GM18520 (cell line): ENCODE measurements around the gene CBX5.
"Not testable (repeated sequence)": the region's sequence is repeated elsewhere in the genome, so short reads cannot be mapped to it uniquely, and the experiment has no call there.

Experiments
- ATAC-seq: cut with Tn5 transposase; IDR thresholded peaks from one replicate; pipeline ENCODE4 v1.9.1; 2021; ENCODE audit not compliant: unreplicated experiment

Gene CBX5

DNA sequence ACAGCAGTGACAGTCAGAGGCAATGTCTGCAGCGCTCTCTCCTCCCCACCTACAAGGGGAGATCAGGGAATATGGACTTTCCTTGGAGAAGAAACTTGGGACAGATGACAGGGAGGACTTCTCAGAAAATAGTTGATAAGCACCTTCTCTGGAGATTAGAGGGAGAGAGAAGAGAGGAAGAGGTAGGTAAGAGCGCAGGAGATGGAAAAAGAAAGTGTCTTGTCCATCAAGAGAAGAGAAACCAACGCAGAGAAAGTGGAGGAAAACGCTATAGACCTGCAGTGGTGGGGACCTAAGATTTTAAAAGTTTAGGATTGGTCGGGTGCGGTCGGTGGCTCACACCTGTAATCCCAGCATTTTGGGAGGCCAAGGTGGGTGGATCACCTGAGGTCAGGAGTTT lies 75.6 kb downstream of the CBX5 start:
- ATAC-seq, result no peak

DNA sequence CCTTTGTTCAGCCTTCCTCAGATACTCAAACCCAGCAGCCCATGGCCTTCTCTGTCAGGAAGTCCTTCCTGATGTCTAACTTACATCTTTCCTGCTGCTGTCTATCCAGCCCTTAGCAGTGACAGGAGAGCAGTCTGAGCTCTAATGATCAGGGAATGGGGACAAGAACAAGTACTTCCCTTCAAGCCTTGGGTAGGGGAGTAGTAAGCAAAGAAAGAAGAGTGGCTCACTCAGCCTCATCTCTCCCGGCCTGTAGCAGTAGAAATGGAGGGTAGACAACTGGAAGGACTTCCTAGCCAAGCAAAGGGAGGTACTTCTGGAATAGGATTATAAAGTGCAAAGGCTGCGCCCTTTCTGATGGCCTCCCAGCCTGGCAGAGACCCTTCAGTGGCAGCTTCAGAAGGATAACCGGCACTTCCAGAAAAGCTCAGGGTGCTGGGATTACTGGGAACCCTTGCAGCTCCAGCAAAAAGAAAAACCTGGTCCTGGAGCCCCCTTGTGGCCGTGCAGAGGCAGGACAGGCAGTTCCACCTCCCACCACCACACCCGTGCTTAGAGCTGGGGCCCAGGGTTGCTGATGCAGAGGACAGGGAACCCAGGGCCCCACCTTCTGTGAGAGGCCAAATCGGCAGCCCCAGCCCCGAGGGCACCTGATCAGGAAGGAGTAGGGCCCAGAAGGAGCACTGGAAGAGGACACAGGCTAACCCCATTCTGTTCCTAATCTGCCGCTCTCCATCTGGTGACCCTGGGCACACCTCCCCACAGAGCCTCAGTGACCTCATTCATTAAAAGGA lies 78.7 kb downstream of the CBX5 start:
- ATAC-seq, result no peak

DNA sequence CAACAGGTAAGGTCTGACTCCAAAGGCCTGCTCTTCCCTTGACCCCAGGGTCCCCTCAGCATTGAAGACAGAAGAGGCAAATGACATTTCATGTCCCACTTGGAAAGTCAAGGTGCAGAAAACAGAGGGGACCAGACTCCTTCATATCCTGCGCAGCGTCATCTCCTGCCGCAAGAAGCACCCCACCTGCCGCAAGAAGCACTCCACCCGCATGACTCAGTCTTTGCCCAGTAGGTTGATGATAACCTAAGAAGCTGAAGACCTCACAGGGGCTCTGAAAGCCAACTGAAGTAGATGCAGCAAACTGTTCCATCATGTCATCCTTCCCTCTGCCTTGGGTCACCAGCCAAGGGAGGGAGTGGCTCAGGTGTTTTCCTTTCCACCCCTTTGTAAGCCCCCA lies 79.5 kb downstream of the CBX5 start:
- no peak for ATAC-seq

DNA sequence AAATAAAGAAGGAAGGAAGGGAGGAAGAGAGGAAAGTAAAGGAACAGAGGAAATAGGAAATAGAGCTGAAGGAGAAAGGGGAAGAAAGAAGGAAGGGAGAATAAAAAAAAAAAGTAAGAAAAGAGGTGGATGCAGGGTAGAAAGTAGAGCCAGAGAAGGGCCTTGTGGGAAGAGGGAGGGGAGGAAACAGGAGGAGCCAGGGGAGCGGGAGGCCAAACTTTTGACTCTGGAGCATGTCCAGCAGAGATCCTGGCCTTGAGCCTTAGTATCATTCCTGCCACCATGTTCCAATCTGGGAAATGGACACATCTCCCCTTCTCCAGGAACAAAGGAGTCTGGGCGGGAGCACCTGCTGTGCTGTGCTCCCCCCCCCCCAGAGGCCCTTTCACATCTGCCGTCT lies 80.0 kb downstream of the CBX5 start:
- ATAC-seq, result no peak

DNA sequence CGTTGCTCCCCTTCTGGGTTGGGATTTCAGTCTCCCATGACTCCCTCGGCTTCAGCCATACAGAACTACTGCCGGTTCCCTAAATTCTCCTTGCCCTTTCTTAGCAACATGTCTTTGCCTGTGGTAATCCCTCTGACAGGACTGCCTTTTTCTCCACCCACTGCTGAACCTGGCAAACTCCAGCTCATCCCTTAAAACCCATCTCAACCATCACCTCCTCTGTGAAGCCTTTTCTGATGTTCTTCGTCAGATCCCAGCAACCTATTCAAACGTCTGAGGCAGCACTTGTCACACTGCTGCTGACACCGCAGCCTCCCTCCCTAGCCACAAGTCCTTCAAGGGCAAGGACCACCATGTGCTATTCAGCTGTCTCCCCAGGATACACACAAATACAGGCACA lies 80.9 kb downstream of the CBX5 start:
- ATAC-seq, result no peak

DNA sequence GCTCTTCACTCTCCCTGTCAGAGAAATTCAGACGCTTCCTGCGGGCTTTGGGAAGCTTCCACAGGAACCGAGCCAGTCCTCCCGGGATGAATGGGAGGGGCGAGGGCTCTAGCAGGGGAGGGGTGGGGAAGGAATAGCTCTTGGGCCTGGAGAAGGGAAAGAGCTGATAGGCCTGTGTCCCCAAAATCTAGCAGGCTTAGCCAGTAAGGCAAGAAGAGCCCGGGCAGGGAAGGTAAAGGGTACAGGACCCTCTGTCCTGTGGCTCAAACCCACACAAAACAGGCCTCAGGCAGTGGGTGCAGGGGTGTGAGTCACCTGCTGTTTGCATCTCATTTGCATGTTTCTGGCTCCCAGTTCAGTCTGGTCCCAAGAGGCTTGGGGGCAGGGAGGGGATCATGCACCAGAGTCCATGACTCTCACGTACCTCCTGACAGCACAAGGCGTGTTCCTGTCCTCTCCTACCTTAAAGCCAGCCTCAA lies 82.5 kb downstream of the CBX5 start:
- no peak for ATAC-seq

DNA sequence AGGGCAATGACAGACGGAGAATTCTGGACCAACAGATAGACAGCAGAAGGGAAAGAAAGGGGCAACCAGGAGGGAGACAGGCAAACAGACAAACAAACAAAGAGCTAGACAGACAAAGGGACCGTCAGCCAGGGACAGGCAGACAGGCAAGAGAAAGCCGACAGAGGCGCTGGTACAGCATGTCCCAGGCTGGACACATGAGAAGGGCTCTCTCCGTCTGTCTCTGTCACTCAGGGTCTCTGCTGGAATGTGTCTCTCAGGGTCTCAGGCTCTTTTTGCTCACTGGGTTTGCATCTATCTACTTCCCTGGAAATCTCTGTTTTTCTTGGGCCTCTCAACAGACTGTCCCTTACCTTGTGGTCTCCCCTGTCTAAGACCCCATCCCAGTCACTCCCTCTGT lies 82.9 kb downstream of the CBX5 start:
- ATAC-seq, result no peak

DNA sequence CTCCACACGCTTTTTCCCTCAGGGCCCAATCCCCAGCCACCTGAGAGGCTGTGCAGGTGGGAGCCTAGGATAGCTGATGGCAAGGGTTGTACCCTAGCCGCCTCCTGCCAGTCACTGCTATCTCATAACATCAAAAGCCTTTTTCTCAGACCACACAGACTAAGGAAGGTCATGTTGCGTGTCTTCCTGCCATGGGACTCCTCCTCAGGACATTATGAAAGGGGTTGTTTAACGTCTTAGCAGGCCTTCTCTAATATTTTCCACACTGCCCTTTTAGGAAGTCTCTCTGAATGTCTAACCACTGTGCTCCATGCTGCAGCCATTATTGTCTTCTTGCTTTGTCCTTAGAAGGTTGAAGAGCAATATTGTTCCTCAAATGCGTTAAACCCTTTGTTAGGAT lies 83.5 kb downstream of the CBX5 start:
- no peak for ATAC-seq

DNA sequence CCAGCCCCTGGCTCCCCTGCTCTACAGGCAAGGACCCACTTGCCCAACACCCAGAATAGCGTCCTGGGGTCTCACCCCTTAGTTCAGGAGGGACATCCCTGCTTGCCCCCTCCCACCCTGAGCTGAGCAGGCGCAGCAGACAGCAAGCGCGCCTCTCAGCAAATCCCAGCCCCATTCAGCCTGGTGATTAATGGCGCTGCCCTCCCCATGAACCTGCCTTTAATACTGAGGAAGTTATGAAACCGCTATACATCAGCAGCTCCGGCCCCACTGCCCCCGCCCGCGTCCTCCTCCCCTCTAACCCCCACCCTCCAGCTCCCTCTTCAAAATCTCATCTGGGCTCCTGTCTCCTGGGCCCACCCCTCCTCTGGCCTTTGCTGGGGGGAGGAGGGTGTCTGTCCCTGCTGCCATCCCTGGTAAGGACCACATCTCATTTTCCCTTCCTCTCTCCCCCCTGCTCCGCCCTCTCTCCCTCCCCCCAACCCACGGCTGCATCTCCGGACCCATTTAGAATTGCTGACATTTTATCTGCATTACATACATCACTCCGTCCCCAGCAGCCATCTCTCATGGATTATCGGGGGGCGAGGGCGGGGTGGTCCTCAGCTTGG lies 84.1 kb downstream of the CBX5 start:
- no peak for ATAC-seq

DNA sequence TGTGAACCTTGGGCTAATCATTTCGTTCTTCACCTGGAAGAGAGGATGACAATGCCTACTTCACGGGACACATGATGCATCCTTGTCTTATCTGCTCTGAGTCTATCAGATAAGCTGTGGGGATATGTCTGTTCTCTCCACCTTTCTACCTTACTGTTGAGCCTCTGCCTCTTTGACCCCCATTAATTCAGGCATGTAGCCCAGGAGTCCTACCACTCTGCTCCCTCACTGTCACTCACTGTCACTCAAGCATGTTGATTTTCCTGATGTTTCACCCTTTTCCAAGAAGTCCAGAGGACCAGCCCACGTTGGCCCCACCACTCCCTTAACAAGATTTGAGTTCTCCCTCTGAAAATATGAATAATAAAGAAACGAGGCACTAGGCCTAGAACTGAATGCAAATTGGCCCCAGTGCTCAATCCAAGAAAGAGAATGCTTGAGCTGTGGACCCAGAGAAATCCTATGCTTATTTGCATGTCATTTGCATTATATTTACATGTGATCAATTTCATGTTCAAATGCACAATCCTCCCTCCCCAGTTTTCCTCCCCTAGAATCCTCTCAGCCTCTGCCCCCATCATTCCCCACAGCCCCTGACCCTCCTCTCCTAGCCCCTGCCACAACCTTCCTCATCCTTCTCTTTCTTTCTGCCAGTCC lies 84.7 kb downstream of the CBX5 start:
- no peak for ATAC-seq

DNA sequence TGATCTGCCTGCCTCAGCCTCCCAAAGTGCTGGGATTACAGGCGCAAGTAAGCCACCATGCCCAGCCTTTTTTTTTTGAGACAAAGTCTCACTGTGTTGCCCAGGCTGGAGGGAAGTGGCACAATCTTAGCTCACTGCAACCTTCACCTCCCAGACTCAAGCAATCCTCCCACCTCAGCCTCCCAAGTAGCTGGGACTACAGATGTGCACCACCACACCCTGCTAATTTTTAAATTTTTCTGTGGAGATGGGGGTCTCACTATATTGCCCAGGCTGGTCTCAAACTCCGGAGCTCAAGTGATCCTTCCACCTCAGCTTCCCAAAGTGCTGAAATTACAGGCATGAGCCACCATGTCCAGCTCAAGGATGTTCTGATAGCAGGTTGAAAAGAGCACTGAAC lies 85.3 kb downstream of the CBX5 start:
- not testable (repeated sequence) for ATAC-seq

DNA sequence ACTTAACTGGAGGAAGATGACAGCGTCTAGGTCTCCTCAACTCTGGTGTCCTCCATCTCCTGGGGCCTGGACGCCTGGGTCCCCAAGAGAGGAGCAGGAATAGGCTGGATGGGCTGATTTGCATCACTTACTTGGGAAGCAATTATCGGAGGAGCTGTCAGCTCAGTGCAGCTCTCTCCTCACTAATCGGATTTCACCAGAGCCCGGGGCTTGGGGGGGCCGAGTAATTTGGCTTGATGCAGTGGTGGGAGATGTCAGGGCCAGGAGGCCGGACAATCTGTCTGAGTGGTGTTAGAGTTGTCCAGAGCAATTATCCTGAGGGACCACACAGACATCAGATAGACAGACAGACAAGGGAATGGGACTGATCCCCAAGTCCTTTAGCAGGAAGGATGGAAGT lies 86.5 kb downstream of the CBX5 start:
- ATAC-seq, result no peak

DNA sequence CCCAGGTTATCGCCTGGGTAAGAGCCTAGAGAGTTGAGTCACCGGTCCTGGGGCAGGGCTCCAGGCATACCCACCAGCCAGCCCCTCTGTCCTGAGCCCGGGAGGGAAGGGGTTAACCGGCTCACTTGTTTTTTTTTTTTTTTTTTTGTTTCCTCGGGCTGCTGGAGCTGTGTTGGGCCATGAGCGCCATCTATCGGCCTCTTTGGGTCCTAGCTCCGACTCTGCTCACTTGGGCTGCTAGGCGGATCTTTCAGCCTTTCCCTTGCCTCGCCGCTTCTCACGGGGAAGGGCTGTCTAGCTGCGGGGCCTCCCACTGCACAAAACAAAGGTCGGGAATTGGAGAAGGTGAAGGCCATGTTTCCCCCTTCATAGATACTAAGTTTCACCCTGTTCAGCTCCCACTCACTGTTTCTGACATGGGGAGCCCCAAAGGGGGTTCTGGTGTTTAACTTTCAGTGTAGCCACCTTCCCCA lies 88.3 kb downstream of the CBX5 start:
- no peak for ATAC-seq

DNA sequence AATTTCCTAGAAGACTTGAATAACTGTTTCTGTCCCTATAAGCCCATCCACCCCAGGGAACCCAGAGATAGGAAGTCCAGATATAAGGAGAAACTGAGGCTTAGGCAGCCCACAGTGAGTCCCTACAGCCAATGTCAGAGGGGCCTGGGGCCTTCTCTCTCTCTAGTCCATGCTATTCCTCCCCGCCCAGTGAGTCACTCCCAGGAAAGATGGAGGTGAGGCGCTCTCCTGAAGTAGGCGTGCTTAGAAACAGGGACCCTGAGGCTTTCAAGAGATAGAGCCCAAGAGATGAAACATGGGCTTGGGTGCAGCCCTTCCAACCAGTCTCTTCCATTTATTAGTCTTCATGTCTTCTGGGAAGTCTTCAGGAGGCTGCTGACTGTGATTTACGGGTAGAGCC lies 88.8 kb downstream of the CBX5 start:
- ATAC-seq, result no peak

DNA sequence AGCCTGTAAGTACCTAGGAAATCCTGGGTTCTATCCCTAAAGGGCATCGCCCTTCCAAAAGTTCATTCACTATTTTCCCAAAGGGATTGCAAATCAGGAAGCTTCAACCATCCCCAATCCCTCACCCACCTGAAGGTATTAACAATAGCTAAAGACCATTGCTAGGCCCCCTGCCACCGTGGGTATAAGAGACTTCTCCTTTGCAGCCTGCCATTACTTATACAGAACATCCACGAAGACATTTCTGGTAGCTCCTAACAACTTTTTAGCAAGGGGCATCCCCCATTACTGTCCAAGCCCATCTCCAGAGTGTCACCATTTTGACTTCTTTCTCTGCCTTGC lies 90.8 kb downstream of the CBX5 start:
- ATAC-seq, result no peak

DNA sequence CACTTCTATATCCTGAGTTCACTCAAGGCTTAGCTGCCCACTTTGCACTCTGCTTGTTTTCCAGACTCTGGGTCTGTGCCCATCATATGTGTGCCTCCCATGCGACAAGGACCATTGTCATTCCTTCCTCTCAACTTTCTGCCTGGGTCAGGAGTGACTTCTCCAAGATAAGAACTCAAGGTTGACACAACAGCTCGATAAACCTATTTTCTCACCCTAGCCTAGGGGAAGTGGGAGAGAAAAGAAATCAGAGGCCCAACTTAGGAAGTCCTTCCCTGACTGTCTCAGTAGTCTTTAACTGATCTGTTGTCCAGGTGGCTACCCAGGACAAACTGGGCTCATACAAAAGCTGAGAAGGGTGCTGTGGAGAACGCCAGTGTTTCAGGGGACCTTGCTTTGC lies 92.8 kb downstream of the CBX5 start:
- no peak for ATAC-seq

DNA sequence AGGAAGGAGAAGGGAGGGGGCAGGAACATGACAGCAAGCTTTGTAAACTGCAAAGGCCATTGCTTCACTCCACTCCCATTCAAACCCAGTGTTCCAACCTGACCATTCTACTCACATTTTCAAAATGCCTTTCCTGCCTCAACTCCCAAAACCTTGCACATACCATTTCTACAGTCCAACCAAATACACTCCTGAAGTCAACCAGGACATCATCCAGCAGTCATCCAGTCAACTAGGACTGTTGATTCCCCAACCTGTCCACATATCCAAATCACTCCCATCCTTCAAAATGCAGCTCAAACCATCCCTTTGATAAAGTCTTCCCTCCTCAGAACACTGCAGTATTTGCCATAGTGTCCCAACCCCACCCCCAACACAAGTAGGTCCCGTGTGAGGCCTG lies 94.0 kb downstream of the CBX5 start:
- no peak for ATAC-seq

DNA sequence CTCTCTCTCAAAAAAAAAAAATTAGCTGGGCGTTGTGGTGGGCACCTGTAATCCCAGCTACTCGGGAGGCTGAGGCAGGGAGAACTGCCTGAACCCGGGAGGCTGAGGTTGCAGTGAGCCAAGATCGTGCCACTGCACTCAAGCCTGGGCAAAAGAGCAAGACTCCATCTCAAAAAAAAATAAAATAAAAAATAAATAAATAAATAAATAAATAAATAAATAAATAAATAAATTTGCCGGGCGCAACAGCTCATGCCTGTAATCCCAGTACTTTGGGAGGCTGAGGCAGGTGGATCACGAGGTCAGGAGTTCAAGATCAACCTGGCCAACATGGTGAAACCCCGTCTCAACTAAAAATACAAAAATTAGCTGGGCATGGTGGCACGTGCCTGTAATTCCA lies 94.6 kb downstream of the CBX5 start:
- not testable (repeated sequence) for ATAC-seq

DNA sequence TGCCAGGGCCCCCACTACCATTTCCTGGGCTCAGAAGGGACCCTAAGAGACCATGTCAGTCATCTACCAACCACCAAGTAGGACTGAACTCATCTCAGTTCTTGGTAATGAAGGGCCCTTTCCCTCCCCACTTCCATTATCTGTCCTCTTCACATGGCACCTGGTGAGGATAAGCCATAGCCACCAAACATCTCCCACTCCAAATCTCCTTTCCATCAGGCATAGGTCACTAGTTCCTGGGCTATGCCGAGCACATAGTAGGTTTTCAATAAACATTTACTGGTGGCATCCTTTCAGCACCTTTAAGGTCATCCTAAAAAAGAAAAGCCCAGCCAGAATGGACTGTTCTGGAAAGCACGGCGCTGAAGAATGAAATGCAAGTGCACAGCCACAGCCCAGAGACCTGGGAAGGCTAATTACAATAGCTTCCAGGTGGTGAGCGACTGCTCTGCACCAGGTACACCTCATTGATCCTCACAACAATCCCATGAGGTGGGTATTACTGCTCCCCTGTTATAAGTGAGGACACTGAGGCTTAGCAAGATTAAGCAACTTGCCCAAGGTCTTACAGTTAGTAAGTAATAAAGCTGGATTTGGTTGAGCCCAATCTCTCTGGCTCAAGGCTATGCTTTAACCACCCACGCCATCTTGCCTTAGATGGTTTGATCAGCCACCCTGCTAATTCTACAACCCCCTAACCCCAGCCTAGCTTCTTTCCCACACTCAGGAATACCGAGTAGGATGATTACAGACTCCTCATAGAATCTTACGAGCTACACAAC lies 95.7 kb downstream of the CBX5 start:
- no peak for ATAC-seq

DNA sequence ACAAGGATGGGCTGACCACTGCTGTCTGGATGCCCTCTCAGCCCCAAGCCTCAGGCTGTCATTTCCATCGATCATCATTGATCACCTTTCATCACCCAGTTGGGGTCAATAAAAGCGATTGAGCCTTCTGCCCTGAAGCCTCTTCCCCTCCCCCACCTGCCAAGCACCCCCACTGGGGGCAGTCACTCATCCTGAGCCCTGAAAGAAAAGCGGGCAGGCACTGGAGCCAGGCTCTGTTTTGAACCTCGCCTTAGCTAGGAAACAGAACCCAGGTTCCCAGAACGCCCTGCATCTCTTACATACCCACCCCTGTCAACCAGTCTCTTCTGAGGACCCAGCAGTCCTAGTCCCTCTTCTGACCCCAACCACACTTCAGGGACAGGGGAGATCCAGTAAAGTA lies 96.9 kb downstream of the CBX5 start:
- no peak for ATAC-seq

DNA sequence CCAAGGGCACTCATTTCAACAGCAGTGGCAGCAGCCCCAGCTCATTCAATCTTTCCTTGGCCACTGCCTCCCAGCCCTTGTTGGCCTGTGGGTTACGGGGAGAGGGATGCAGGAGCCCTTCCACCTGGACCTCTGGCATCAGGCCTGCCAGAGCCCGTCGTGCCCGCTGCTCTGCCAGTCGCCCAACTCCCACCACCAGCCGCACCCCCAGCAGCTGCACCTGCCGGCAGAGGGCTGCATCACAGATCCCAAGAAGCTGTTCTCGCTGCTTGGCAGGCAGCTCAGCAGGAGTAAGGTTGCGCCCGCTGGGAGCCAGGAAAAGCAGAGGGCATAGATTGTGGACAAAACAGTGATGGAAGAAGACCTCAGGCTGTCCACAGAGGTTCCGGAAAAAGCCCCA lies 97.8 kb downstream of the CBX5 start:
- ATAC-seq, result no peak
